Measurements from ENCODE around the gene NPEPL1.
"Not testable (repeated sequence)": the region's sequence is repeated elsewhere in the genome, so short reads cannot be mapped to it uniquely, and the experiment has no call there.

The NPEPL1 gene

GRCh38 chr20:58756450-58756775 is 63.8 kb downstream of the NPEPL1 start:
- no peak for DNase-seq (ENCODE audit: low spot score)

GRCh38 chr20:58757647-58758046 is 65.0 kb downstream of the NPEPL1 start:
- not testable (repeated sequence) for DNase-seq (ENCODE audit: low spot score)

DNA sequence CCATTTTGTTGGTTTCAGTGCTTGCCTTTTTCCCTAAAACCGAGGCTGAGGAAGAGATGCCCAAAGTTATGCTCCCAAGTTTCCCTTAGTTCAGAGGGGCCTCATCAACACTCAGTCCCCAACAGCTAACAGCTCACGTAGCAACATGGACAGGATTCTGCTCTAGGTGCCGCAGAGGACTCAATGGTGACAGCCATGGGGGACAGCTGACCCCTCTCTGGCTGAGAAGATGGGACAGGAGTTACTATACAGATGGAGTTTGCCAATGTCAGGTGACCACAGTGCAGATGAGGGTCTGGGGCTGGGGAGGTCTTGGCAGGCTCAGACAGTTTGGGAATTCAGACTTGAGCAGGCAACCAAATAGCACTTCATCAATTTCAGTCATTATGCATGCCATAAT is 67.3 kb downstream of the NPEPL1 start:
- DNase-seq (ENCODE audit: low spot score): no peak

- no peak for DNase-seq (ENCODE audit: low spot score)
Observed at GRCh38 chr20:58760856-58761255, 68.3 kb downstream of the NPEPL1 start.

- DNase-seq (ENCODE audit: low spot score): no peak
Observed at GRCh38 chr20:58762120-58762519, 69.5 kb downstream of the NPEPL1 start.

- DNase-seq (ENCODE audit: low spot score): no peak
Observed at GRCh38 chr20:58763076-58763475, 70.5 kb downstream of the NPEPL1 start.
